Measurements from ENCODE around the gene ZMYND15.
"Not testable (repeated sequence)": the region's sequence is repeated elsewhere in the genome, so short reads cannot be mapped to it uniquely, and the experiment has no call there.

DNA sequence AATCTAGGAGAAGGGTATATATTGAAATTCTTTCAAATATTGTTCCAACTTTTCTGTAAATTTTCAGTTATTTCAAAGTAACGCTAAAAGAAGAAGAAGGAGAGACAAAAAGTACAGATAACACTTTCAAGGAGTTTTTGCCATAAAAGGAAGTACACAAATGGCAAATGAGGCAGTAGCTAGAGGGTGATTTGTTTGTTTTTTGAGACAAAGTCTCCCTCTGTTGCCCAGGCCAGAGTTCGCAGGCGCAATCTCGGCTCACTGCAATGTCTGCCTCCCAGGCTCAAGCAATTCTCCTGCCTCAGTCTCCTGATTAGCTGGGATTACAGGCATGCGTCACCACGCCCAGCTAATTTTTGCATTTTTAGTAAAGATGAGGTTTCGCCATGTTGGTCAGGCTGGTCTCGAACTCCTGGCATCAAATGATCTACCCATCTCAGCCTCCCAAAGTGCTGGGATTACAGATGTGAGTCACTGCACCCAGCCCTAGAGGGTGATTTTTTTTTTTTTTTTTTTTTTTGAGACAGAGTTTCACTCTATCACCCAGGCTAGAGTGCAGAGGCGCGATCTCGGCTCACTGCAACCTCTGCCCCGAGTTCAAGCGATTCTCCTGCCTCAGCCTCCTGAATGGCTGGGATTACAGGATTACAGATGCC, 40.1 kb upstream of the ZMYND15 start:
- TF ChIP-seq, protein P1, sequence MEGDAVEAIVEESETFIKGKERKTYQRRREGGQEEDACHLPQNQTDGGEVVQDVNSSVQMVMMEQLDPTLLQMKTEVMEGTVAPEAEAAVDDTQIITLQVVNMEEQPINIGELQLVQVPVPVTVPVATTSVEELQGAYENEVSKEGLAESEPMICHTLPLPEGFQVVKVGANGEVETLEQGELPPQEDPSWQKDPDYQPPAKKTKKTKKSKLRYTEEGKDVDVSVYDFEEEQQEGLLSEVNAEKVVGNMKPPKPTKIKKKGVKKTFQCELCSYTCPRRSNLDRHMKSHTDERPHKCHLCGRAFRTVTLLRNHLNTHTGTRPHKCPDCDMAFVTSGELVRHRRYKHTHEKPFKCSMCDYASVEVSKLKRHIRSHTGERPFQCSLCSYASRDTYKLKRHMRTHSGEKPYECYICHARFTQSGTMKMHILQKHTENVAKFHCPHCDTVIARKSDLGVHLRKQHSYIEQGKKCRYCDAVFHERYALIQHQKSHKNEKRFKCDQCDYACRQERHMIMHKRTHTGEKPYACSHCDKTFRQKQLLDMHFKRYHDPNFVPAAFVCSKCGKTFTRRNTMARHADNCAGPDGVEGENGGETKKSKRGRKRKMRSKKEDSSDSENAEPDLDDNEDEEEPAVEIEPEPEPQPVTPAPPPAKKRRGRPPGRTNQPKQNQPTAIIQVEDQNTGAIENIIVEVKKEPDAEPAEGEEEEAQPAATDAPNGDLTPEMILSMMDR (conservative IDR thresholded peaks at IDR 0.05; ENCODE audit: low read depth, low read length) = not testable (repeated sequence)
- TF ChIP-seq MAFK, SMC3 (IDR thresholded peaks at IDR 0.05; ENCODE audit: low read depth, low read length): not testable (repeated sequence)
